Ovary (tissue), 10 donors: ENCODE data around the gene AKAIN1. TPM values are rescaled to one million over a fixed set of nuclear protein-coding genes. Genes with fewer than 3 reads are reported as not detected.

Experiments
- DNase-seq, 5 donors: peaks; one replicate each; pipeline ENCODE4 v3.0.0-alpha.2; 2019 to 2020
- H3K27ac ChIP-seq, 2 donors: fragments of 200-600 bp; one replicate each; pipeline versions ENCODE4 v1.5.1 to v1.8.0; 2019 to 2022
- H3K27me3 ChIP-seq: fragments of 200-600 bp; one replicate; pipeline ENCODE4 v1.8.0; 2022
- H3K36me3 ChIP-seq: fragments of 200-600 bp; sonication (generic); one replicate; pipeline ENCODE4 v1.5.1; 2019
- H3K4me1 ChIP-seq: one replicate; pipeline ENCODE4 v1.8.1; 2013; ENCODE audit warnings: mild to moderate bottlenecking, moderate library complexity; ENCODE audit not compliant: insufficient read depth
- H3K4me3 ChIP-seq: fragments of 200-600 bp; sonication (generic); one replicate; pipeline ENCODE4 v1.5.1; 2017
- H3K9me3 ChIP-seq, 2 donors: fragments of 200-600 bp in 1 of 2; sonication (generic) in 1 of 2; one replicate each; pipeline versions ENCODE4 v1.5.1 to v1.8.1; 2013 to 2019; ENCODE audit warnings: mild to moderate bottlenecking in 1 of 2, moderate library complexity in 1 of 2
- EP300 ChIP-seq: sonication (generic); formaldehyde crosslinking; IDR thresholded peaks from one replicate; pipeline ENCODE4 v1.6.1; 2017; ENCODE audit warnings: antibody characterized with exemption
- POLR2A ChIP-seq: fragments of 450-650 bp; IDR thresholded peaks from one replicate; pipeline ENCODE4 v1.6.1; 2017; ENCODE audit warnings: antibody characterized with exemption, mild to moderate bottlenecking, moderate library complexity
- WGBS, 3 donors: extraction: QIAGEN DNeasy Blood & Tissue Kit in 1 of 3; methylation state at CpG; one replicate each; pipeline versions ENCODE4 v1.1.5 to v1.1.7; 2013 to 2017; 5-methylcytosine and 5-hydroxymethylcytosine counted together
- intact Hi-C, 4 donors: fragments of 100-400 bp; cut with DNase I; formaldehyde crosslinking; loops; one replicate each; pipeline versions ENCODE4 v1.11.0 to v1.15.1; 2022 to 2023
- long read RNA-seq, 3 donors: library from polyadenylated mRNA in 2 of 3; unstranded in 2 of 3; transcript quantifications; one replicate each; pipeline ENCODE4 v2.0.0 and lab custom pipeline, GENCODE V29; 2021 to 2026
- polyA plus RNA-seq, 2 donors: library from polyadenylated mRNA; stranded (reverse); fragments of 200-250 nt in 1 of 2; fragments of 350-450 nt in 1 of 2; fragmentation: Illumina TruSeq in 1 of 2; extraction: RNeasy Lipid Tissue Mini Kit (QIAGEN cat#74804) in 1 of 2; gene quantifications; one replicate each; pipeline ENCODE4 v1.2.3, GENCODE V29; 2013 to 2014
- total RNA-seq, 7 donors: library from RNA; depleted of rRNA in 2 of 7; stranded (reverse); fragments of >200 nt in 2 of 7; fragmentation: NEBNext Ultra II Directional in 3 of 7; extraction: Animal tissue kit (Norgen Biotek cat#: 25700) in 3 of 7; gene quantifications; one replicate each; pipeline versions ENCODE4 v1.1.0 to v1.2.4, GENCODE V29; 2016 to 2023
- TF ChIP-seq, protein P1 (sequence below), 3 donors: fragments of 450-650 bp in 2 of 3; fragments of 200-600 bp in 1 of 3; IDR thresholded peaks; one replicate each; pipeline versions ENCODE4 v1.5.1 to v1.8.0; 2016 to 2022; ENCODE audit warnings: antibody characterized with exemption in 3 of 3, mild to moderate bottlenecking in 1 of 3
- donor health status: DM: no; HTN: no; CAD: no; lungs with moderate emphysema.
- donor health status: DM: no; HTN: no; CAD: no.
- donor health status: Bipolar disorder and iron deficiency.
- donor health status: DM: yes; HTN: yes; CAD: no.
- donor health status: DM: no; HTN: no; CAD: no.
- donor health status: DM: yes; HTN: yes; CAD: no.

The AKAIN1 gene
- total RNA-seq (not detected), polyA plus RNA-seq (not detected)
- long read RNA-seq, donor 1 = 0 reads
- long read RNA-seq, donor 2 = 0 reads
- long read RNA-seq, donor 3 = 0 reads

DNA sequence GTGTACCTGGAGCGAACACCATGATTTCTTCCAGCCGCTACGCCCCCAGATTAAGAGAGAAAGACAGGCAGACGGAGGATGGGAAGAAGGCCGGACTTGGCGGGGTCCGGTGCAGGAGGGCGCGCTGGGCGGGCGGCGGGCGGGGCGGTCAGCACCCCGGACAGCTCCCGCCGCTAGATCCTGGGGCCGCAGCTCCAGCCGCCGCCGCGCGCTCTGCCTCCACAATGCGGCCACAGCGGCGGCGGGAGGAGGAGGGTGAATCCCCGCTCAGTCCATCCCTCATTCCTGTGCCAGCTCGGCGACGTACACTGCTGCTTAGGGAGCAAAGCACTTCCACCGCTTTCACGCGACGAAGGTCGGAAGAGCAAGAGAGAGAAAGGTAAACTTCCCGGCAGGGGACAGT lies at the start of gene AKAIN1:
TSS of gene AKAIN1 (minus strand) at position 226 of the 403 bp plus-strand sequence. CDS start at position 22, 204 bp downstream.
- no peaks in the 10 kb centered on the region for H3K4me1 ChIP-seq
- H3K9me3 ChIP-seq = peaks cover 0 to 7% of the 10 kb centered on the region in 2 donors
- DNase-seq = peak in 2 of 5 donors; percentile 26 to 45
- no peak within 1 kb of the TSS for H3K4me3 ChIP-seq
- intact Hi-C loops = no loop called here
- WGBS, 3 donors = 0 to 2% (median 1%) methylated on average over 27 to 37 of the region's 37 CpGs
- TF ChIP-seq, protein P1, sequence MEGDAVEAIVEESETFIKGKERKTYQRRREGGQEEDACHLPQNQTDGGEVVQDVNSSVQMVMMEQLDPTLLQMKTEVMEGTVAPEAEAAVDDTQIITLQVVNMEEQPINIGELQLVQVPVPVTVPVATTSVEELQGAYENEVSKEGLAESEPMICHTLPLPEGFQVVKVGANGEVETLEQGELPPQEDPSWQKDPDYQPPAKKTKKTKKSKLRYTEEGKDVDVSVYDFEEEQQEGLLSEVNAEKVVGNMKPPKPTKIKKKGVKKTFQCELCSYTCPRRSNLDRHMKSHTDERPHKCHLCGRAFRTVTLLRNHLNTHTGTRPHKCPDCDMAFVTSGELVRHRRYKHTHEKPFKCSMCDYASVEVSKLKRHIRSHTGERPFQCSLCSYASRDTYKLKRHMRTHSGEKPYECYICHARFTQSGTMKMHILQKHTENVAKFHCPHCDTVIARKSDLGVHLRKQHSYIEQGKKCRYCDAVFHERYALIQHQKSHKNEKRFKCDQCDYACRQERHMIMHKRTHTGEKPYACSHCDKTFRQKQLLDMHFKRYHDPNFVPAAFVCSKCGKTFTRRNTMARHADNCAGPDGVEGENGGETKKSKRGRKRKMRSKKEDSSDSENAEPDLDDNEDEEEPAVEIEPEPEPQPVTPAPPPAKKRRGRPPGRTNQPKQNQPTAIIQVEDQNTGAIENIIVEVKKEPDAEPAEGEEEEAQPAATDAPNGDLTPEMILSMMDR (IDR thresholded peaks at IDR 0.05) = no peak
- no peak for TF ChIP-seq POLR2A
- no peak for TF ChIP-seq EP300
- peaks cover 6% of the 10 kb centered on the region for H3K27me3 ChIP-seq
- H3K36me3 ChIP-seq = no peaks in the 10 kb centered on the region
- no peak within 1 kb of the TSS for H3K27ac ChIP-seq

- H3K27me3 ChIP-seq = no peaks in the 10 kb centered on the region
- intact Hi-C loops = no loop called here
- no peaks in the 10 kb centered on the region for H3K4me1 ChIP-seq
- H3K27ac ChIP-seq = no peak overlapping the region
- no peak for DNase-seq
- H3K9me3 ChIP-seq = no peaks in the 10 kb centered on the region
- no peaks in the 10 kb centered on the region for H3K36me3 ChIP-seq
- H3K4me3 ChIP-seq = no peak overlapping the region
- no peak for TF ChIP-seq POLR2A
- TF ChIP-seq, protein P1 (IDR thresholded peaks at IDR 0.05) = no peak
- TF ChIP-seq EP300 = no peak
These were observed 47.9 kb upstream of the AKAIN1 start for GRCh38 chr18:5244941-5245340.

DNA sequence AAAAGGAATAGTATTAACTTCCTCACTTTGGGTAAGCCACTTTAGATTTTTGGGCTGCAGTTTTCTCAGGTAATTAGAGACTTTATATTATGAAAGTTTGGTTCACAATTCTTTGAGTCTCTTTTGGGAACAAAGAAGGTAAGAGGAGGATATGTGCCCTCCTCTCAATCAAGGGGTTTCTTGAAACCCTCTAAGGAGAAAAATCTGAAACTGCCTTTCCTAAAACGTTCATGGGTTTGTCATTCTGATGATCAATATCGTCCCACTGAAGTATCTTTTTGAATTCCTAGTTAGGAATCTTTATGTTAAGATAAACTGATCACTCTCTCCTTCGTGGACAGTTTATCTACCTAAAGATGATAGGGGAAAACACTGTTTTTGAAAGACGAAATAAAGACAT lies 42.4 kb upstream of the AKAIN1 start:
- 54 to 80% (median 64%) methylated on average over 4 of the region's 4 CpGs for WGBS, 3 donors
- Histone ChIP-seq H3K4me3 (peak overlapping the region; percentile 60), H3K27ac (no peak overlapping the region), H3K9me3 (no peaks in the 10 kb centered on the region), H3K4me1 (no peaks in the 10 kb centered on the region), H3K36me3 (no peaks in the 10 kb centered on the region), H3K27me3 (no peaks in the 10 kb centered on the region)
- intact Hi-C loops = loop anchor here (5.0 to 10.0 kb wide), 2 partner anchors 55 to 58 kb away; partner anchors contain the start of gene ZBTB14 (in 4 of the 4)
- TF ChIP-seq EP300 (no peak), POLR2A (no peak)
- DNase-seq = no peak

DNA sequence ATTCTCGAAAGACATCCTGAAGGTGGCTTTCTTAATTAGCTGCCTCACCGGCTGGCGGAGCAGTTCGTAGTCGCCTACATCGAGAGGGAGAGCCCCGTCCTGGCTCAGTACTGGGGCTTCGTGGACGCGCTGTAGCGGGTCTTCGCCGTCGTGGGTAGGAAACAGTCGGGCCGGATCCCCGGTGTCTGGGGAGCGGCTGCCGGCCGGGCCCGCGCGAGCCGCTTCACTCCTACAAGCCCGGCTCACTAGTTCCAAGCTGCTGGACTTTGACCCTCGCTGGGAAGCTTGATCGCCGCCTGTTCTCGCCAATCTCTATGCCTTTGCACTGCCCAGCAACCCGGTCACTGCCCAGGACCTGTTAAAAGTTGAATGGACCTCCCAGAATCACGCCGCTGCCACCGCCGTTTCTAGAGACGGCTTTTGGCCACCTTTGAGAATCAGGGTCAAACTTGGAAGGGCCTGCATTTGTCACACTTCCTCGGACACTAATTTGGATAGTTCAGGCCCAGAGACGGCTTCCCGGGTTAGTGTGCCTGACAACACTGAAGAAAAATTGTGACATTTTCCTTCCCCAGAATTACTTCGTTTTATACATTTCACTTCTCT lies 41.4 kb upstream of the AKAIN1 start:
- no peaks in the 10 kb centered on the region for H3K4me1 ChIP-seq
- peak overlapping the region; percentile 98 for H3K27ac ChIP-seq
- H3K9me3 ChIP-seq = no peaks in the 10 kb centered on the region
- TF ChIP-seq EP300 = no peak
- TF ChIP-seq, protein P1 (IDR thresholded peaks at IDR 0.05) = no peak
- WGBS, 3 donors = 0 to 3% (median 1%) methylated on average over 24 to 39 of the region's 39 CpGs
- peak overlapping the region; percentile 60 for H3K4me3 ChIP-seq
- H3K36me3 ChIP-seq = no peaks in the 10 kb centered on the region
- no peaks in the 10 kb centered on the region for H3K27me3 ChIP-seq
- peak; percentile 23 to 67 (median 52) for DNase-seq
- intact Hi-C loops = loop anchor here (5.0 to 10.0 kb wide), 2 partner anchors 56 to 59 kb away; partner anchors contain the start of gene ZBTB14 (in 4 of the 4)

- intact Hi-C loops = loop anchor here (5.0 to 10.0 kb wide), 2 partner anchors 57 to 59 kb away; partner anchors contain the start of gene ZBTB14 (in 4 of the 4)
- Histone ChIP-seq H3K9me3 (no peaks in the 10 kb centered on the region), H3K27ac (peak overlapping the region; percentile 98), H3K27me3 (no peaks in the 10 kb centered on the region), H3K36me3 (no peaks in the 10 kb centered on the region), H3K4me3 (peak overlapping the region; percentile 60), H3K4me1 (no peaks in the 10 kb centered on the region)
- WGBS, 3 donors = 1 to 2% (median 1%) methylated on average over 71 of the region's 71 CpGs
- peak; percentile 84 to 92 (median 87) for DNase-seq
- TF ChIP-seq POLR2A = peak; percentile 74
- no peak for TF ChIP-seq EP300
- TF ChIP-seq, protein P1 (IDR thresholded peaks at IDR 0.05) = peak in 2 of 3 donors; percentile 49 to 73
These were observed 40.8 kb upstream of the AKAIN1 start for GRCh38 chr18:5237723-5238370.
